Smooth muscle cell (in vitro differentiated cells): ENCODE measurements around the gene HDHD3. TPM values are rescaled to one million over a fixed set of nuclear protein-coding genes. Genes with fewer than 3 reads are reported as not detected.

Source experiments
- DNase-seq: peaks from one replicate; lab custom pipeline; 2025; ENCODE audit not compliant: unreplicated experiment; lab: John Stamatoyannopoulos, UW
- H2AFZ ChIP-seq: fragments of 200-600 bp; sonication (generic); 2 replicates; pipeline ENCODE4 v1.6.0; 2016; ENCODE audit warnings: antibody characterized with exemption, low read depth, mild to moderate bottlenecking
- H3F3A ChIP-seq: fragments of 200-600 bp; sonication (generic); 2 replicates; pipeline ENCODE4 v1.6.0; 2017; ENCODE audit warnings: antibody characterized with exemption, low read depth
- H3K27ac ChIP-seq: fragments of 200-600 bp; sonication (generic); 2 replicates; pipeline ENCODE4 v1.5.1; 2016; ENCODE audit warnings: low read depth, mild to moderate bottlenecking
- H3K27me3 ChIP-seq: fragments of 200-600 bp; sonication (generic); 2 replicates; pipeline ENCODE4 v1.6.1; 2016; ENCODE audit warnings: low read depth, mild to moderate bottlenecking
- H3K36me3 ChIP-seq: fragments of 200-600 bp; sonication (generic); 2 replicates; pipeline ENCODE4 v1.5.1; 2016; ENCODE audit warnings: low read depth
- H3K4me1 ChIP-seq: fragments of 200-600 bp; sonication (generic); 2 replicates; pipeline ENCODE4 v1.5.1; 2016; ENCODE audit warnings: low read depth
- H3K4me2 ChIP-seq: fragments of 200-600 bp; sonication (generic); 2 replicates; pipeline ENCODE4 v1.6.0; 2016; ENCODE audit warnings: mild to moderate bottlenecking
- H3K4me3 ChIP-seq: fragments of 200-600 bp; sonication (generic); 2 replicates; pipeline ENCODE4 v1.5.1; 2016; ENCODE audit warnings: mild to moderate bottlenecking
- H3K79me2 ChIP-seq: fragments of 200-600 bp; sonication (generic); 2 replicates; pipeline ENCODE4 v1.6.0; 2016; ENCODE audit warnings: low read depth, mild to moderate bottlenecking
- H3K9ac ChIP-seq: fragments of 200-600 bp; sonication (generic); 2 replicates; pipeline ENCODE4 v1.6.0; 2016; ENCODE audit warnings: low read depth
- H3K9me3 ChIP-seq: fragments of 200-600 bp; sonication (generic); replicated peaks from 2 replicates; pipeline ENCODE4 v1.5.1; 2016; ENCODE audit warnings: low read depth
- H4K20me1 ChIP-seq: fragments of 200-600 bp; sonication (generic); 2 replicates; pipeline ENCODE4 v1.6.0; 2016; ENCODE audit warnings: low read depth
- whole genome bisulfite sequencing: methylation state at CpG from one replicate; pipeline ENCODE4 v1.1.7; 2016; ENCODE audit warnings: low lambda C conversion rate; 5-methylcytosine and 5-hydroxymethylcytosine counted together
- polyA plus RNA-seq: library from polyadenylated mRNA; unstranded; fragments of >200 nt; fragmentation: Nextera tagmentation; extraction: Ambion mirVana; gene quantifications from 2 replicates; pipeline ENCODE4 v1.2.1, GENCODE V29; 2016
- total RNA-seq: library from RNA; depleted of rRNA; stranded (reverse); fragments of >200 nt; gene quantifications from 2 replicates; pipeline ENCODE4 v1.2.3, GENCODE V29; 2014
- TF ChIP-seq, protein P1 (sequence below): fragments of 200-600 bp; sonication (generic); IDR thresholded peaks from 2 replicates; pipeline ENCODE4 v1.5.1; 2017; ENCODE audit warnings: borderline replicate concordance, mild to moderate bottlenecking, antibody characterized with exemption; ENCODE audit not compliant: insufficient read depth, poor library complexity, severe bottlenecking

Gene HDHD3
- total and polyA plus RNA-seq, 2 experiments from 2014 or later, result 2.9 to 12.5 TPM

GRCh38 chr9:113403646-113404045, 26.9 kb upstream of the HDHD3 start:
- Histone ChIP-seq H4K20me1 (peaks cover 8% of the 10 kb centered on the region), H3F3A (peaks cover 12% of the 10 kb centered on the region), H3K9me3 (no peaks in the 10 kb centered on the region), H3K27ac (no peak overlapping the region), H3K4me3 (no peak overlapping the region), H2AFZ (no peak overlapping the region), H3K4me1 (peaks cover 9% of the 10 kb centered on the region), H3K36me3 (no peaks in the 10 kb centered on the region), H3K27me3 (no peaks in the 10 kb centered on the region), H3K4me2 (no peak overlapping the region), H3K79me2 (peaks cover 11% of the 10 kb centered on the region), H3K9ac (no peak overlapping the region)
- WGBS, result 78% methylated on average over 2 of the region's 2 CpGs
- TF ChIP-seq, protein P1, sequence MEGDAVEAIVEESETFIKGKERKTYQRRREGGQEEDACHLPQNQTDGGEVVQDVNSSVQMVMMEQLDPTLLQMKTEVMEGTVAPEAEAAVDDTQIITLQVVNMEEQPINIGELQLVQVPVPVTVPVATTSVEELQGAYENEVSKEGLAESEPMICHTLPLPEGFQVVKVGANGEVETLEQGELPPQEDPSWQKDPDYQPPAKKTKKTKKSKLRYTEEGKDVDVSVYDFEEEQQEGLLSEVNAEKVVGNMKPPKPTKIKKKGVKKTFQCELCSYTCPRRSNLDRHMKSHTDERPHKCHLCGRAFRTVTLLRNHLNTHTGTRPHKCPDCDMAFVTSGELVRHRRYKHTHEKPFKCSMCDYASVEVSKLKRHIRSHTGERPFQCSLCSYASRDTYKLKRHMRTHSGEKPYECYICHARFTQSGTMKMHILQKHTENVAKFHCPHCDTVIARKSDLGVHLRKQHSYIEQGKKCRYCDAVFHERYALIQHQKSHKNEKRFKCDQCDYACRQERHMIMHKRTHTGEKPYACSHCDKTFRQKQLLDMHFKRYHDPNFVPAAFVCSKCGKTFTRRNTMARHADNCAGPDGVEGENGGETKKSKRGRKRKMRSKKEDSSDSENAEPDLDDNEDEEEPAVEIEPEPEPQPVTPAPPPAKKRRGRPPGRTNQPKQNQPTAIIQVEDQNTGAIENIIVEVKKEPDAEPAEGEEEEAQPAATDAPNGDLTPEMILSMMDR, result no peak
- no peak for DNase-seq

- Histone ChIP-seq H2AFZ (peak within 1 kb of the TSS; percentile 58), H3K4me2 (peak within 1 kb of the TSS; percentile 84), H3K36me3 (no peaks in the 10 kb centered on the region), H3K9ac (peak within 1 kb of the TSS; percentile 45), H3K27ac (peak within 1 kb of the TSS; percentile 18), H3K9me3 (no peaks in the 10 kb centered on the region), H3K4me1 (peaks cover 19% of the 10 kb centered on the region), H3F3A (peaks cover 8% of the 10 kb centered on the region), H3K79me2 (peaks cover 5% of the 10 kb centered on the region), H3K4me3 (peak within 1 kb of the TSS; percentile 73), H4K20me1 (peaks cover 30% of the 10 kb centered on the region), H3K27me3 (no peaks in the 10 kb centered on the region)
- WGBS, result 4% methylated on average over 36 of the region's 50 CpGs
- TF ChIP-seq, protein P1, result peak; percentile 95
- DNase-seq, result peak; percentile 97
Observed at GRCh38 chr9:113401027-113401792, 24.4 kb upstream of the HDHD3 start, which contains the start of gene ALAD. TSS of gene ALAD (minus strand) at chr9:113401284. CDS start at chr9:113393559, 7,725 bp downstream.

GRCh38 chr9:113399646-113400200, 22.9 kb upstream of the HDHD3 start:
- TF ChIP-seq, protein P1, result no peak
- H3K36me3 ChIP-seq, result no peaks in the 10 kb centered on the region
- no peak overlapping the region for H2AFZ ChIP-seq
- H3F3A ChIP-seq, result peaks cover 8% of the 10 kb centered on the region
- H3K79me2 ChIP-seq, result peaks cover 10% of the 10 kb centered on the region
- H3K4me1 ChIP-seq, result peaks cover 19% of the 10 kb centered on the region
- H4K20me1 ChIP-seq, result peaks cover 30% of the 10 kb centered on the region
- no peak overlapping the region for H3K9ac ChIP-seq
- no peaks in the 10 kb centered on the region for H3K9me3 ChIP-seq
- 77% methylated on average over 3 of the region's 3 CpGs for whole genome bisulfite sequencing
- H3K27me3 ChIP-seq, result no peaks in the 10 kb centered on the region
- peak overlapping the region; percentile 84 for H3K4me2 ChIP-seq
- no peak for DNase-seq
- no peak overlapping the region for H3K27ac ChIP-seq
- H3K4me3 ChIP-seq, result peak overlapping the region; percentile 73
